ENCODE measurements around the gene GCNT3.

DNA sequence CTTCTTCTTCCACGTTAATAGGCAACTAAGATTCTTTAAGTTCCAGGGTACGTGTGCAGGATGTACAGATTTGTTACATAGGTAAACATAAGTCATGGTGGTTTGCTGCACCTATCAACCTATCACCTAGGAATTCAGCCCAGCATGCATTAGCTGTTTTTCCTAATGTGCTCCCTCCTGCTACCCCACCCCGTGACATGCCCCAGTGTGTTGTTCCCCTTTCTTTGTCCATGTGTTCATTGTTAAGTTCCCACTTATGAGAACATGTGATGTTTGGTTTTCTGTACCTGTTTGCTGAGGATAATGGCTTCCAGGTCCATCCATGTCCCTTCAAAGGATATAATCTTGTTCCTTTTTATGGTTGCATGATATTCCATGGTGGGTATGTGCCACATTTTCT lies 24.6 kb downstream of the GCNT3 start:
- TF ChIP-seq POLR2A (IDR thresholded peaks at IDR 0.05), result no peak
- TF ChIP-seq, protein P1, sequence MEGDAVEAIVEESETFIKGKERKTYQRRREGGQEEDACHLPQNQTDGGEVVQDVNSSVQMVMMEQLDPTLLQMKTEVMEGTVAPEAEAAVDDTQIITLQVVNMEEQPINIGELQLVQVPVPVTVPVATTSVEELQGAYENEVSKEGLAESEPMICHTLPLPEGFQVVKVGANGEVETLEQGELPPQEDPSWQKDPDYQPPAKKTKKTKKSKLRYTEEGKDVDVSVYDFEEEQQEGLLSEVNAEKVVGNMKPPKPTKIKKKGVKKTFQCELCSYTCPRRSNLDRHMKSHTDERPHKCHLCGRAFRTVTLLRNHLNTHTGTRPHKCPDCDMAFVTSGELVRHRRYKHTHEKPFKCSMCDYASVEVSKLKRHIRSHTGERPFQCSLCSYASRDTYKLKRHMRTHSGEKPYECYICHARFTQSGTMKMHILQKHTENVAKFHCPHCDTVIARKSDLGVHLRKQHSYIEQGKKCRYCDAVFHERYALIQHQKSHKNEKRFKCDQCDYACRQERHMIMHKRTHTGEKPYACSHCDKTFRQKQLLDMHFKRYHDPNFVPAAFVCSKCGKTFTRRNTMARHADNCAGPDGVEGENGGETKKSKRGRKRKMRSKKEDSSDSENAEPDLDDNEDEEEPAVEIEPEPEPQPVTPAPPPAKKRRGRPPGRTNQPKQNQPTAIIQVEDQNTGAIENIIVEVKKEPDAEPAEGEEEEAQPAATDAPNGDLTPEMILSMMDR (IDR thresholded peaks at IDR 0.05), result no peak

Measured in gastroesophageal sphincter (tissue), 3 donors.